Measurements from ENCODE around the gene ASB8.

ASB8 gene, protein sequence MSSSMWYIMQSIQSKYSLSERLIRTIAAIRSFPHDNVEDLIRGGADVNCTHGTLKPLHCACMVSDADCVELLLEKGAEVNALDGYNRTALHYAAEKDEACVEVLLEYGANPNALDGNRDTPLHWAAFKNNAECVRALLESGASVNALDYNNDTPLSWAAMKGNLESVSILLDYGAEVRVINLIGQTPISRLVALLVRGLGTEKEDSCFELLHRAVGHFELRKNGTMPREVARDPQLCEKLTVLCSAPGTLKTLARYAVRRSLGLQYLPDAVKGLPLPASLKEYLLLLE

DNA sequence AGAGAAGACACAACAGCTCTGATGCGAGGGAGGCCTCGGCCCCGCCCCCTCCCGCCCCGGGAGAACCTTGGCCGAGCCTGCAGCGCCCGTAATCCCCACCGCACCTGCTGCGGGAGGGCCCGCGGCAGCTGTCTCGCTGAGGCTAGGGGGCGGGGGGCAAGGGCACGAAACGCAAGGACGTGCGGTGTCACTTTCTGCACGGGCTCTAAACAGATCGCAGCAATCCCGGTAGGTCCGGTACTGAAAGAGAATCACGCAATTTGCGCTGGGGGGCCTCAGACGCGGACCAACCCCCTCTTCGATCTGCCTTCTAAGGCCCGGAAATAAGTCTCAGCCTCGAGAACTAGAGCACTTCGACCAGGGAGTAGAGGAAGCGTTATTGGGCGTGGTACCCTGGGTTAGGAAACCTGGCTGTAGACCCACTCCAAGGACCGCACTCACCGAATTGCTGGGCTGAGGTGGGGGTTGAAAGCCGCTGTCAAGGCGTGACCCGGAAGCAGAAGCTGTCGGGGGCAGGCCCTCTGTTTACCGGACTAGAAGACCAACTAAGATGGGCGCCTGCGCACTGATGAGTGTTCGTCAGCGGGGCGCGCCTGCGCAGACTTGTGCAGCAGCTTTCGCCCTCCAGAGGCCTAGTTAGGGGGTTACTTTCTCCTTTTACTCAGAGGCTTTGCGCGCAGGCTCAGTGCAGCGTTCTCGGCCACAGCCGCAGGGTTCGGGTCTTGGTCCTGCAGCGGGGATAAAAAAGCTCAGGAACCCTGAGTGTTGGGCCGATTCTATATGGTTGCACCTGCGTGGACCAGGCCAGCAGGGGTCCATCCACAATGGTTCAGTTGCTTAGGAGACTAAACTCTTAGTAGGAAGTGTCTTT lies at the start of gene ASB8:
Gene ASB8 (minus strand): TSS at position 498 of the 871 bp plus-strand sequence. CDS start 4,019 bp downstream, outside the sequence.
- in situ Hi-C loops (cut with MboI; ENCODE audit: low sequenced_read_pairs) = loop anchor here (25.0 kb wide), 1 partner anchor 420 kb away; the partner anchor contains the start of gene ENDOU

DNA sequence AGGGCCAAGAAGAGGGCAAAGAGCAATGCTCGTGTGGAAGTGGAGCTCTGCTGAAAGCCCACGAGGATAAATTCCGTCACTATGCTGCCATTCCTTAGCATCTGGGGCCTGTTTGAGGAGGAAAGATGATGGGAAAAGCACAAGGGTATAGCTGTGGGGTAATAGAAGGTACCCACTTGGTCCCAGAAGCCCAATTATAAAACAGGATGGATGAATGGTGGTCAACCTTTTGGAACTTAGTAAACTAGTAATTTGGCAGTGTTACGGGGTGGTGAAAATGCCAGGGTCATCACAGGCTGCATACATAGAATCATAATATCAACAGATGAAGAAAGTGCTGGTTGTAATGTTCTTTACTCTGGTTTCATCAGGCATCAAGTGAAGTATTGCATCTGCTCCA lies 45.9 kb upstream of the ASB8 start, which contains the start of gene OR10AD1:
Gene OR10AD1 (minus strand): TSS at position 101 of the 400 bp plus-strand sequence. CDS start 0 bp downstream, at position 101.
- in situ Hi-C loops (cut with MboI; ENCODE audit: low sequenced_read_pairs) = no loop called here

DNA sequence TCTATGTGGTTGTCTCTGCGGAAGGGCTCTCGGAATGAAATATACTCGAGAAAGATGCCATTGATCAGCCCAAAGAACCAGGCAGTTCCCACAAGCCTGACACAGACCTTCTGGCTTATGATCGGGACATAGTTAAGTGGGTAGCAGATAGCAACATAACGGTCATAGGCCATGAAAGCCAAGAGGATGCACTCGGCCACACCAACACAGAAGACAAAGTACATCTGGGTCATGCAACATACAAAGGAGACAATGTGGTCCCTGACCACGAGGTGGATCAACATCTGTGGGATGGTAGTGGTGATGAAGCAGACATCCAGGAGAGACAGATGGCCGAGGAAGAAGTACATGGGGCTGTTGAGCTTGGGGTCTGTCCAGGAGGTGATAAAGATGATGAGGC lies 45.5 kb upstream of the ASB8 start:
- in situ Hi-C loops (cut with MboI; ENCODE audit: low sequenced_read_pairs) = no loop called here

DNA sequence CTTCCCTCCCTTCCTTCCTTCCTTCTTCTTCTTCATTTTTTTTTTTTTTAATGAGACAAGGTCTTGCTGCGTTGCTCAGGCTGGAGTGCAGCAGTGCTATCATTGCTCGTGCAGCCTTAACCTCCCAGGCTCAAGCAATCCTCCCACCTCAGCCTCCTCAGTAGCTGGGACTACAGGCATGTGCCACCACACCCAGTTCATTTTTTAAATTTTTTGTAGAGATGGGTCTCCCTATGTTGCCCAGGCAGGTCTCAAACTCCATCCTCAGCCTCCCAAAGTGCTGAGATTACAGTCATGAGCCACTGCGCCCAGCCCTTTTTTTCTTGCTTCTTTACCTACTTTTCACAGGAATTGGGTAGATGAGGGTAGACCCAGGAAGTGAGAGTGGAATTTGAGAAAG lies 44.2 kb upstream of the ASB8 start:
- in situ Hi-C loops (cut with MboI; ENCODE audit: low sequenced_read_pairs) = no loop called here

DNA sequence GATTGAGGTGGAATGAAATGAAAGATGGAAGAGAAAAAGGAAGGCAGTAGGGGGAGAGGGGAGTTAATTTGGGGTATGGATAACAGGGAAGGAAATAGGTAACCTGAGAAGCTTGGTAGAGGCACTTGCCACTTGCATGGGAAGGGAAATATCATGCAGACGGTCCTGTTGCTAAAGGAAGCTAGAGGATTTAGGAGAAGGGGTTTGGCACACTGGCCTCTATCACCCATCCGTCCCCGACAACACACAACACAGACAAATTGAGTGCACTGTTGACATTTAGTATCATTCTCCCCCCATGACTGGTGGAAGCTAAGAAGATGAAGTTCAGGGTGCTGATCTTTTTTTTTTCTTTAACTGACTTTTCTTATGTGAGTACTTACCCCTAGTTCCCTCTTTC lies 43.8 kb upstream of the ASB8 start:
- in situ Hi-C loops (cut with MboI; ENCODE audit: low sequenced_read_pairs) = no loop called here

DNA sequence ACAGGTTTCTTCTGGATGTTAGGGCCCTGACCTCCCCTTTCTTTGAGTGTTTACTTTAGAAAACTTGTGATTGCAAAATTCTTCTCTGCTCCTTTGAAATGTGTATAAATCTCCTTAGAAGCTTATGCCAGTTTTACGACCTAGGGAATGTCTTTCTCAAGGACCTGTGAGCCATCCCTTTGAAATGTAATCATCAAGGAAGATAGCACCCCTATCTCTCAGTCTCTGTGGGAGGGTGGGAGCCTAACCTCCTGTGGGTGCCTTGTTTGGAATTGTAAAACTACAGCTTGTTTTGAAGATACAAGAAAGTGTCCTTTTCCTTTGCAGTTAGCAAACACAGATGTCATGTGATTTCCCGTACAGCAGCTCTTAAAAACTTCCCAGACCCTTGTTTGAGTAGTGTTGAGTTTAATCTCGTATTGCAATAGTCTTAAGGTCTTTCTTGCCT lies 42.5 kb upstream of the ASB8 start:
- in situ Hi-C loops (cut with MboI; ENCODE audit: low sequenced_read_pairs) = no loop called here

DNA sequence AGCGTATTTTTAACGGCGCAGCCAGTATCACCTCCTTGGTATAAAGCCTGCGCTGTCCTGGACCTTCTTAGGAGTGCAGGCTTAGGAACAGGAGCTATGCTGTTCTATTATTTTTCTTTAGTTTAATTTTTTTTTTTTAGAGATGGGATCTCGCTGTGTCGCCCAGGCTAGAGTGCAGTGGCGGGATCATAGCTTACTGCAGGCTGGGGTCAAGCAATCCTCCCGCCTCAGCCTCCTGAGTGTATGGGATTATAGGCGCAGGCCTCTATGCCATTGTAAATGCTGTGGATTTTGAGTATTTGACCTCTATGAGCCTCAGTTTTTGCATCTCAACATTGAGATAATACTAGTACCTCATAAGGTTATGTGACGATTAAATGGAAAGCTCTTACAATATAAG lies 41.7 kb upstream of the ASB8 start:
- in situ Hi-C loops (cut with MboI; ENCODE audit: low sequenced_read_pairs) = no loop called here

DNA sequence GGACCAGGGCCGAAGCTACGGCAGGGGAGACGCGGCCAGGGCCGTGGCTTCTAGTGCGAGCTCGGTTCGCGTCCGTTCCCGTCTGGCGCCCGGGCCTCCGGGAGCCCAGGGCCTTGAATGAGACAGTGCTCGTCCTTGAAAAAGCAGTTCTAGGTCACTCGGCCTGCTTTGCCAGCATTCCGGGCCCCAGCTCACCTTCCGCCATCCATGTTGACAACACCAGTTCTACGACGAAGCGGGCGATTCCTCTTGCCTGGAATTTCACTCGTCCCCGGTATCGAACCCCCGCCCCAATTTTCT lies 41.3 kb upstream of the ASB8 start:
- in situ Hi-C loops (cut with MboI; ENCODE audit: low sequenced_read_pairs) = no loop called here

DNA sequence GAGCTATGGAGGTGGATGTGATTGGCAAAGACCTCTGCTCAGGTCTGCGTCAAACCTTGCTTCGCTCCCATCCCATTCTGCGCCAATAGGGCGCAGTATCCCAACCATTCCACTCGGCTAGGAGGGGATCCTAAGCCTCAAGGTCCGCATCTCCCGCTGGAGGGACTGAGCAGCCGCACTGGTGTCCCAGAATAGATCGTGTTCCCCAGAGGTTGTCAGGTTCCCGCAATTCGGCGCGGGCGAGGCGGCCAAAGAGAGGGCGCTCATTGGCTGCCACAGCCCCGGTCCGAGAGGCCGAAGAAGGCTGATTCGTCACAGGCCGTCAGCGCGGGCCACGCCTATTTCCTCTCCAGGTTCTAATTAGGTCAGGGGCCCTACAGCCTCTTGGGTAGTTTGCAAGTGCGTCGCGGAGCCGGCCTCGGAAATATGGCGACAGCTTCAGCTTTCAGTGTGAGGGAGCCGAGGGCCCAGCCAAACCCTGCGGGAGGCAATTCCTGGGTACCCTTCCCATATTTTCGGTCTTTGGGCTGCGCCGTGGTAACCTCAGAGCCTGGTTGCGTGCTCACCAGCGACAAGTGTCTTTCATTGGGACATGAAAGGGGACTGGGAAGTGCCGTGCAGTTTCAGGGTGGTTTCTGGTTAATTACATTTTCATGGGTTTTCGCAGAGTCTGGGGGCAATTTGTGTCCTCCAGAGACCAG lies 40.8 kb upstream of the ASB8 start:
- in situ Hi-C loops (cut with MboI; ENCODE audit: low sequenced_read_pairs) = no loop called here

DNA sequence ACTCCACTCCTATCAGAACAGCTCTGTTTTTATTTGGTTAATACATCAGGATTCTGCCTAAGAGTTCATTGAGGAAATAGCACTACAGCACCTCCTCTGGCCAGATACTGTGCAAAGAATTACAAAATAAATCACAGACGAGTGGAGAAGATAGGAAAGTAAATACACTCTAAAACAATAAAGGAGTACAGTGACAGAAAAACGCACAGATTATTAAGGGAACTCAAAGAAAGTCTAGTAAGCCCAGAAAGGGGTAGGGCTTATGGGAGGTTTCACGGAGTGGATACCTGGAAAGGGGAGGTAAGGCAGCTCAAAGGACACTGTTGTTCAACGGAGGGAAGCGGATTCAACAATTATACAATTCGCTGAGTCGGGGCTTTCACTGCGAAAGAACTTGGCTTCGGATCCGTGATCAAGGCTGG lies 40.2 kb upstream of the ASB8 start:
- in situ Hi-C loops (cut with MboI; ENCODE audit: low sequenced_read_pairs) = no loop called here

DNA sequence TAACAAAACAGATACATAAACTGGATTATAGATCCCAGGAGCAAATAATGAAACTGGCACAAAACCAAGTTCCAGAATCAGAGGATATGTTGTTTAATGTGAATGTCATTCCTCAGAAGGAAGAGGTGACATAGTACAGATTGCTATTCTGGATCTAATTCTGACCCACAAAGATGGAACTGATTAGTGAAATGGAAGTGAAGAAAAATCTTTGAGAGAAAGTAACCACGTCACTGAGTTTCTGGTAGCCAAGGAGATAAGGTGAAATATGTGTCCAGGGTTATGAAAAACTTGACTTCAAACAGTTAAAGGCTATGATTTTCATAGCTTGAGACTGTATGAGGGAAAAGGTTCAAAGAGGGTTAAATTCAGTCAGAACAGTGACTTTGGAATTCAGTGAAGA lies 37.5 kb upstream of the ASB8 start:
- in situ Hi-C loops (cut with MboI; ENCODE audit: low sequenced_read_pairs) = no loop called here

DNA sequence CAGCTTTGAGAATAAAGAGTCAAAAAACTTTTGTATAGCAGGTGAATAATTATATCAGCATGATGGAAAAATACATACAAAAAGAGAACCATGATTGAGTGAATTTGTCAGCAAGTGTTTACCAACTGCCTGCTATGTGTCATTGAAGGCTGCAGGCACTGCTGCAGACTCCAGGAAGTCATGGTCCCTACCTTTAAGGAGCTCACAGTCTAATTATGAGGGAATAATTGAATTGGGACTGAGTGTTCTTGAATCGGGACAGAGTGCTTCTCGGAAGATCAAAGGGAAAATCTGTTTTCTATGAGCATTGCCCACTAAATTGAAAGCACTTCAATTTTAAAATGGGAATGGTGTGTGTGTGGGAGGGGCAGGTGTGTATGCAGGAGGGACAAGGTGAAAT lies 36.3 kb upstream of the ASB8 start:
- in situ Hi-C loops (cut with MboI; ENCODE audit: low sequenced_read_pairs) = no loop called here

DNA sequence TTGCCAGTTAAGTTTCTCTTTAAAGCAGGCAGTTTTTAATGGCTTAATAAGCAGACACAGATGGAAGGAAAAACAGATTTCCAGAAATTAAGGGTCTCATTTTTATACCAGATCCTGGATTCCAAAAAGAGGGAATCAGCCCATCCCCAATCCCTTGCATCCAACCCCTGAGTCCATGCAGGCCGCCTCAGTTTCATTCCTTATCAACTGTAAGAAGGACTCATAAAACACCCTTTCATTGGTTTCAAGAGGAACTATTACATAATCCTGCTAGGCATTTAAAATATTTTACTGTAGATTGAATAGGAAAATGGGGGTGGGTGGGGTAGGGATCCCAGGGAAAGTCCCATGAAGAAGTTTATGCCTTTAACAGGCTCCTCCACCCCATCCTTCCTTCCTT lies 35.5 kb upstream of the ASB8 start:
- in situ Hi-C loops (cut with MboI; ENCODE audit: low sequenced_read_pairs) = no loop called here

DNA sequence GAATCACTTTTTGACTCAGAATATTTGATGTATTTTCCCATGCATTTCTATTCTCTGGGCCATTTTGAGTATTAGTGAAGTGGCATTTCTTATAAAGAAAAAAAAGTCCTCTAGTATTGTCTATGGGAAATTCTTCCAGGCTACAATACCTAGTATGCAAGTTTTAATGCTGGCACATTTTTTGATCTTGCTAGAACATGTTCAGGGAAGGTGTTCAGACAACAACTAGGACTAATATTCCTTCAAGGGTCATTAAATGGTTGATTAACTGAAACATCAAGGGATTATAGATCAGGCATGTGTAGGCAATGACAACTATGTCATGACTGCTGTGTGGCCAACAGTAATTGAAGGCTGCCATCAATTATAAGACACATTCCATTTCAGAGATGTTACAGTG lies 33.8 kb upstream of the ASB8 start:
- in situ Hi-C loops (cut with MboI; ENCODE audit: low sequenced_read_pairs) = no loop called here

DNA sequence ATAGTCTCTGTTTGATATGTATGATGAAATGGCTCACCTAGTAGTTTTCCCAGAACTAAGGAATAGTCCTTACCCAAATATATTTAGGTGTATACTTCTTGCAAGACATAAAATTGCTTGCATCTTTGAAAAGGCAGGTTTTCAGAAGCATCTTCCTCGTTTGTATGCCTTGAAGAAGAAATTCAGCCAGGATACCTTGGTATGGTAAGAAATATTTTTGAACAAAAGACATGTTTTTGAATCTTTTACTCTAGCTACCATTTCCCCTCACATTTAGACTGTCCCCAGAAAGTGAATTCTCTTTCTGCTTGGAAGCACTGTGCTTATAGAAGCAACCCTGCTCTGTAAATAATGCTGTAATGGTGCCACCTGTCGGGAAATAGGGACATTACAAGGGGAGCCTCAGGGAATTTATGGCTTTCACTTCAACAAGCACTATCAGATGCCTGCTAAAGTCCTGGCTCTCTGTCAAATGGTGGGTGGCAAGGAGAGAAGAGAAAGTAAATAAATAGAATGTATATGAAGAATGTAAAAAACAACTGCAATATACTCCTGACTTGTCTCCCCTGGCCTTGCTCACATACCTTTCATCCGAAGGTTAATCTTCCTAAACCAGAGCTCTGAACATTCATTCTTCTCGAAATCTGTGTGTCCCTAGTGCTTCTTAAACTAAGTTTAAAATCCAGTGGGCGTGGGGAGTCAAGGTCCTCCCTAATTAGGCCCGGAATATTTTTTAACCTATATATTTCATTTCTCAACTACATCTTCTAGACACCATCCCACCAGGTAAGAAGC lies 32.2 kb upstream of the ASB8 start:
- in situ Hi-C loops (cut with MboI; ENCODE audit: low sequenced_read_pairs) = no loop called here

DNA sequence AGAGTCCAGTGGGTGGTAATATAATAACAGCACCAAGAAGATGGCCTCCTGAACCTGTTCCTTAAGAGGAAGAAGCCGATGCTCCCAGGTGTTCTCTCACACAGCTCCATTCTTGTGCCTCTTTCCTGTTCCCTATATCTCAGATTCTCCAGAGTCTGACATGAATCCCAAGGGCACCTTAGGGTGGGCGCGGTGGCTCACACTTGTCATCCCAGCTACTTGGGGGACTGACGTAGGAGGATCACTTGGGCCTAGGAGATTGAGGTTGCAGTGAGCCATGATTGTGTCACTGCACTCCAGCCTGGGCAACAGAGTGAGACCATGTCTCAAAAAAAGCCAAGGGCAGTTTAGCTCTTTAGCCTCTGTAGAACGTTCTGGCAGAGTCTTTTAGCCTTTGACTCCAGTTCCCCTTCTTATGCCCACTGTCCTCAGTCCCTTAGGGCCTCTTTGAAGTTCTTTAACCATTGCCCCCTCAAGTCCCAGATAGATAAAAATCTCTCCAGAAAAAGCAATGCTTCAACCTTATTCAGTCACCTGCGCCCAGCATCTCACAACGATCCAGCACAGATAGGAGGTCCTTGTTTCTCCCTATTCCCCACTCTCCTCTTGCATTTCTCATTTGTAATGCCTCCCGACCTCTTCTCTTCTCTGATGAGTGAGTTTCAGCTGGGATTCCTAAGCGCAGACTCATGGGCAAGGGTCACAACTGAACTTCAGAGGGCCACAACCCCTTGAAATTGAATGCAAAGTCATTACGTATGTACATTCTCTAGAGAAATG lies 30.8 kb upstream of the ASB8 start:
- in situ Hi-C loops (cut with MboI; ENCODE audit: low sequenced_read_pairs) = no loop called here

DNA sequence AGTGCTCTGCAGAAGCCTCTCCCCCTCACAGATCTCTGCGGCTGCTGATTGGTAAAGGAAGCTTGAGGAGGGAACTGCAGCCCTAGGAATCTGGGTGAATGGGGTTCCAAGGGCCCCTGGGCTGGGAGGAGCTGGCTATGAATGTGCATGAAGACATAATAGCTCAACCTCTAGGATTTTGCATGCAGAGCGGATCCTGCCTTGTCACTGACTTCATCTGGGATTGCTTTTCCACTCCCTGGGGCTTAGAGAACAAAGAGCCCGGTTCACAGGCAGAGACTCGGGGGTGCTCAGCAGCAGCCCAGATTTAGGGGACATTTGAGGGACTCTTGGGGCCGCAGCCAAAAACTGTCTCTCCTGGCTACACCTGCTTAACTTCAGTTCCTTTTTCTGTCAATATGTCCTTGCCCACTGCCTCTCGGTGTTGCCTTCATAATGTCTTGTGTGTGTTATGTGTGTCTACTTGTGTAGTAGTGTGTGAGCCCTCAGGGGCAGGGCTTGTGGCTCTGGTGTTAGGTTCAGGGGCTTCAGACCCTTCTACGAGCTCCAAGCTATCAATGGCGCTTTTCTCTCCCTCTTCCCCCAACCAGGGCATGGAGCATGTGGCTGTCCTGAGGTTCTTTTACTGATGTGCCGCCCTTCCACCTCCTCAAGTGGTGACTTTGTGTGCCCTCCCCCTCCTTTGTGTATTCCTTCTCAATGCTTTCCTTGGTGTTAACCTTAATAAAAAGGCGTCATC lies 28.0 kb upstream of the ASB8 start:
- in situ Hi-C loops (cut with MboI; ENCODE audit: low sequenced_read_pairs) = no loop called here

DNA sequence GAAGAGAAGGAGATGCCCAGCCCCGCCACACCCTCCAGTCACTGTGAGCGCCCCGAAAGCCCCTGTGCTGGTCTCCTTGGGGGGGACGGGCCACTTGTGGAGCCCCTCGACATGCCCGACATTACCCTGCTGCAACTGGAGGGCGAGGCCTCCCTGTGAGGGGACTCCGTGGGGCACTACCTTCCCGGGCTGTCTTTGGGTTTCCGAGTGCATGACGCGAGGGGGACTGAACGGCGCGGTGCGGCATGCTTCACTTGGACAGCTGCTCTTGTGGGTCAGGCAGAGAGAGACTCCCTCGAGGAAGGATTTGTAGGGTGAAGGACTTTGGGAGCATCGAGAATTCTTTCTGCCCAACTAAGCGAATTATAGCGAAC lies 27.2 kb upstream of the ASB8 start:
- in situ Hi-C loops (cut with MboI; ENCODE audit: low sequenced_read_pairs) = no loop called here

DNA sequence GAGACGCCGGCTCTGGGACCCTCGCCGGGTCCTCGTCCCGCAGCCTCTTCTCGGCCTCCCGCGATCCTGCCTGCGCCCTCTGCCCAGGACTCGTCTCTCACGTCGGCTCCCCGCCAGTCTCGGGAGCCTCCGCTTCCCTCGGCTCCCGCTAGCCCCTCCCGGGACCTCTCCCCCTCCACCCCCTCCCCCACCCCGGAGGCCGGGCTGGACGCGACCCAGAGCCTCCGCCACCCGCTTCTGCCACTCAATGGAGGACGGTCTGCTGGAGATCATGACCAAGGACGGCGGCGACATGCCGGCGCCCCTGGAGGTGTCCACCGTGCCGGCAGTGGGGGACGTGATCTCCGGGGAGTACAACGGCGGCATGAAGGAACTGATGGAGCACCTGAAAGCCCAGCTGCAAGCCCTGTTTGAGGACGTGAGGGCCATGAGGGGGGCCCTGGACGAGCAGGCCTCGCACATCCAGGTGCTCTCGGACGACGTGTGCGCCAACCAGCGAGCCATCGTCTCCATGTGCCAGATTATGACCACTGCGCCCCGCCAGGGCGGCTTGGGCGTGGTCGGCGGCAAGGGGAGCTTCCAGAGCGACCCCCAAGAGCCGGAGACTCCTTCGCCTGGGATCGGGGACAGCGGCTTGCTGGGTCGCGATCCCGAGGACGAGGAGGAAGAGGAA lies 26.7 kb upstream of the ASB8 start:
- in situ Hi-C loops (cut with MboI; ENCODE audit: low sequenced_read_pairs) = no loop called here
